GM12865 (cell line): ENCODE results near the gene CACNA2D4.

Source experiments
- DNase-seq: peaks from one replicate; pipeline ENCODE4 v3.0.0; 2010; ENCODE audit warnings: low read depth
- H3K4me3 ChIP-seq: 2 replicates; pipeline ENCODE4 v1.5.1; 2011; ENCODE audit warnings: mild to moderate bottlenecking, low read depth, low read length, control low read depth
- CTCF ChIP-seq: IDR thresholded peaks from 2 replicates; pipeline ENCODE4 v1.5.1; 2011; ENCODE audit warnings: low read length, control low read depth, low read depth, inconsistent platforms; ENCODE audit not compliant: insufficient read depth; ENCODE audit errors: missing control alignments

Gene CACNA2D4

GRCh38 chr12:1800401-1801302 is 117.8 kb downstream of the CACNA2D4 start:
- TF ChIP-seq CTCF = peak; percentile 71
- no peak overlapping the region for H3K4me3 ChIP-seq
- peak; percentile 72 for DNase-seq

DNA sequence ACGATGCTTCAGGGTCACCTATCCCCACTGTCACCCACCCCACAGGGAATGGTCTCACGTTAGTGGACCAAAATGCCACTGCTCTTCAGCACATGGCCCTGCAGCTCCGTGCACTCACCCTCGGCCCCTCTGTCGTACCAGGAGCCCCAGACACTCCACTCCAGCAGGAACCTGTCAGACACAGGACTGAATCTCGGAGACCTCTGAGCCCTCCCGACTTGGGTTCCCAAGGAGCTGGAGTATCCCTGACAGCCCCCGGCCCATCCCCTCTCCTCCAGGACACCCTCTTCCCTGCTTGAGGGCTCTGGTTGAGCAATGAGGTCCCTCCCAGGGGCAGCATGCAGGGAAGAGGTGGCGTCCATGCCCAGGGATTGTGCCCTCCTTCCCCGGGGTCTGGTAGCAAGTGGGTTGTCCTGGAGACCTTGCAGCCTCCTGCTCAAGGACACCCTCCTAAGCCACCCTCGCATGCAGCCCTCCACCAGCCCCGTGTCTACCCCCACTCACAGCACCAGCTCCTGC is 118.5 kb downstream of the CACNA2D4 start:
- DNase-seq = no peak
- TF ChIP-seq CTCF = no peak
- H3K4me3 ChIP-seq = no peak overlapping the region

DNA sequence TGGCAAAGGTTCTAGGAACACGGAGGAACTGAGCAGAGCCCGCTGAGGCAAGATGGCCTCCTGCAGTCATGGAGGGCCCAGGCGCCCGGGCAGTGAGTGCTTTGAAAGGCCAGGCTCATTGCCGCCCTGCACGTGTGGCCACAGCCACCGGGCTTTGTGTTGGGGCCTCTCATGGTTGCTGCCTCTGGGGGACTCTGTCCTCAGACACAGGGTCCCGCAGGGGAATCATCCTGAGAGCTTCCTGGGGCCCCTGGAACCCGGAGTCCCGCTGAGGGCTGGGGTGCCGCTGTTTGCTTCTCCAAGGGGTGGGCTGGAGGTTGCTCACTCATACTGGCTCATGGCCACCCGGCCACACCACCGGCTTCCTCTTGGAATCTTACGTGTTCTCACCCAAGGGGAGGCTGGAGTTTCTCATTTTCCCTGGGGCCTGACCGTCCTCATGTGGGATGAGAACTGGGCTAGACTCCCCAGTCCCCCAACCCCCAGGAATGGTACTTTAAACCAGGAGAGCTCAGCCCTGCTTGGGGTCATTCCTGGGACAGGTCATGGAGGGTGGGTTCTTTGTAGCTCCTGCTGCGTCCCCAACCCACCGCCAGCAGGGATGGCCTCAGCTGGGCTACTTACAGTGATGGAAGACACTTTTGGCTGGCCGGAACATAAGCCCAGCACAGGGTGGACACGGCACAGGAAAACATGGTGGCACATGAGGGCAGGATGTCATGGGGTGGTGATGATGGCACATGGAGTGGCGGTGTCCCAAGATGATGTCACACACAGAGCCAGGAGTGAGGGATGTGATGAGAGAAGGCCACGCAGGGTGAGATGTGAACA is 119.2 kb downstream of the CACNA2D4 start:
- DNase-seq = no peak
- TF ChIP-seq CTCF = no peak
- no peak overlapping the region for H3K4me3 ChIP-seq

GRCh38 chr12:1798641-1799020 is 119.8 kb downstream of the CACNA2D4 start:
- TF ChIP-seq CTCF = no peak
- no peak for DNase-seq
- H3K4me3 ChIP-seq = no peak overlapping the region

- no peak for DNase-seq
- TF ChIP-seq CTCF = no peak
- H3K4me3 ChIP-seq = no peak overlapping the region
Observed at GRCh38 chr12:1797991-1798640, 120.3 kb downstream of the CACNA2D4 start.

DNA sequence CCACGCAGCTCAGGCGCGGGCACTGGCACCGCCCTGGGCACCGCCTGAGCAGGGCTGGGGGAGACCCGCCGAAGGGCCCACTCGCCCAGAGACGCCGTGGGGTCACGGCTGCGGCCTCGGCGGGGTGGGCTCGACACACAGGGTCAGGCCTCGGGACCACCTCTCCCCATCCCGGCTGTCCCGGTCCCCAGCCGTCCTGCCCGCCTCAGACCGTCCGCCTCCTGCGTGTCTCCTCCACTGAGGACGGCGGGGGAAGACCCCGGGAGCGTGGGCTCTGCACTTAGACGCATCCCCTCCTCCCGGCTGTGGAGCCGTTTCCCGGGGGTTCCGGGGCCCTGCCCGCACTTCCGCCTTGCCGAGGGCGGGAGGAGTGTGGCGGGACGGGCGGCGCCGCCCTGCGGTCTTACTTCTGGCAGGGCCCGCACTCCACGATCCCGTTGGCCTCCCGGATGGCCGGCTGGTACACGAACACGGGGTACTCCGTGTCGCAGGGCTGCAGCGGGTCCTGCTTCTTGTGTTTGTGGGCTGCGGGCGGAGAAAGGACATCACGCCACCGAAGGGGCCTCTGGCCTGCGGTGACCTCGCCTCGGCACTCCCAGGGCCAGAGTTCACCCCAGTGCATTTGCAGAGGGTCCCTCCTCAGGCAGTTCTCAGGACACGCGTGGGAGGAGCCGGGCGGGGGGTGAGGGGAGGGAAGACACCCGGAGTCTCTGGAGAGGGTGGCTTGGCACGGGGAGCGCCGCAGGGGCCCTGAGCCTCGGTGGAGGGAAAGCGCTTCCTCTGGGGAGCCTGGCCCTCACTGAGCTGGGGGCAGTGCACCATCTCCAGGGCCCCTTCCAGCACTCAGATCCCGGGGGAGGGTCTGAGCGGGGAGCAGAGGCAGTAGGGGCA is 121.2 kb downstream of the CACNA2D4 start:
- H3K4me3 ChIP-seq = peak overlapping the region; percentile 86
- DNase-seq = peak; percentile 64
- no peak for TF ChIP-seq CTCF
